Measurements from ENCODE around the gene CACNA1C.

The CACNA1C gene

GRCh38 chr12:2642176-2642892, 589.5 kb downstream of the CACNA1C start:
- no peak for TF ChIP-seq CTCF (IDR thresholded peaks at IDR 0.05; ENCODE audit: insufficient read depth, low read depth, low read length, missing control alignments)
- no peak for DNase-seq (ENCODE audit: low read depth)
- no peak overlapping the region for H3K4me3 ChIP-seq (ENCODE audit: low read length)

DNA sequence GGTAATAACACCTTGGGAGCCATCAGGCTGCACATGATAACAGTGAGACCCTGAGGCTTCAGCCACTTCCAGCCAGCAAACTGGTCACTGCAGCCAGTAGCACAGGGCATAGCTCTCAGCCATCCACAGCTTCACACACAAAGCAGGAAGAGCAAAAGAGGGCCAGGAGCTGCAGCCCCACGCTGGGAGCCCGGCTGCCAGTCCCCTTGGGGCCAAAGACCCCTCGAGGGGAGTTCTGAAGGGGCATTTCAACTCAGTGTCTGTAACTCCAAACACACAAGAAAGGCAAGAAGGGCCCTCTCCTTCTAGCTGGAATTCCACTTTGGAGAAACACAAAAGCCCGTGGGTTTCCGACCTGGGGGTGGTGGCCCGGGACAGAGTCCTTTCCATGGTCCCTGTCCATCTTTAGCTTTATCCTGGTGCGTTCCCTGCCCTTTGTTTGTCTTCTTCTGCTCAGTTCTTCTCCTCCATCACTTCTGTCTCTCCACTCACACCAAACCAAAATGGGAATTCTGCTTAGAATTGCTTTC, 590.2 kb downstream of the CACNA1C start:
- no peak for TF ChIP-seq CTCF (IDR thresholded peaks at IDR 0.05; ENCODE audit: insufficient read depth, low read depth, low read length, missing control alignments)
- no peak overlapping the region for H3K4me3 ChIP-seq (ENCODE audit: low read length)
- no peak for DNase-seq (ENCODE audit: low read depth)

DNA sequence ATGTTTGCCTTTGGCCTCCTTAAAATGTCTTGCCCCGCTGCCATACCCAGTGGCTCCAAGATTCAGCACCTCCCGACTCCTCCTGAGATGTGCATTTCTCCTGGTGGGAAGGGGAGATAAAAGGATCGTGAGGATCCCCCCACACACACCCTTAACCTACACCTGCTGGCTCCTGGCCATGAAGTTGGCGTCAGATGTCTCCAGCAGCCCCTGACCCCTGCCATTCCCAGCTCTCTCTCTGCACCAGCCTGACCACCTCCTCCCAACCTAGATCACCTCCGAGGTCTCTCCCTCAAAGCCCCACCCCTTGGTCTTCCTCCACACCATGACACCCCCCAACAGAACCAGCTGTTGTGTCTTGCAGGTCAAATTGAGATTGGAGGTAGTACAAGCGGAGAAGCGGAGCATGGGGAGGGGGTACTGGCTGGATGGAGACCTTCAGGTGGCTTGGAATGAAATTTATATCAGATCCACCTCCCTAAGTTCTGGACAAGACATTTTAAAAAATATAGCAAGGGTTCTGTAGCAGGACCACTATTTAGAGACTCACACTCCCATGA, 590.9 kb downstream of the CACNA1C start:
- no peak for DNase-seq (ENCODE audit: low read depth)
- H3K4me3 ChIP-seq (ENCODE audit: low read length) = no peak overlapping the region
- no peak for TF ChIP-seq CTCF (IDR thresholded peaks at IDR 0.05; ENCODE audit: insufficient read depth, low read depth, low read length, missing control alignments)

DNA sequence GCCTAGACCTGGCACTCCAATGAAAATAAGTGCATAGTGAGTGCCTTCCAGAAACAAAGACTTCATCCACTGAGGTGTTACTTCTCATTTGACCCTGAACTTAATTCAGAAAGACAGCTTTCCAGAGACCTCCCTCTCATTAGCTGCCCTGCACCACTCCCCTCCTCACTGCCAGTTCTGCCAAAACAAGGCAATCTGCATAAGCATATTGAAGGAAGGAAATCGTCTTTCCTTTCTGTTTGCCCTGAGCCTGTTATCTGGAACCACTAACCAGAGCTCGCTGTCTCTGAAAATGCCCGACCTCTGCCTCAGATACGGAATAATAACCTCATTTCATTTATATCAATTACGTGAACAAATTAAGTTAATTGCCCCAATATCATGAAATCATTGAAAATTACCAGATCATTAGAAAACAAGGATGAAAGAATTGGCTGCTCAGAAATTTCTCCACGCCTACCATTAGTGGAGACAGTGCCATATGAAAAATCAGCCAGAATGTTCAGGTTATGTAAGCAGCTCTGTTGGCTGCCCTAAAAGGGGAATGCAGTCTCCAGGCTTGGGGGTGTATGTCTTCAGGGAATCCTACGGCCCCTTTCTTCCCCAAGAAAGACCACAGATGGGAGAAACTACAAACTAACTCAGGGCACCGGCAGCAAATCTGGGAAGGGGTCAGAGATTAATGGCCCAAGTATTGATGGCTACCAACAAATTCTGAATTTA, 592.1 kb downstream of the CACNA1C start:
- no peak for TF ChIP-seq CTCF (IDR thresholded peaks at IDR 0.05; ENCODE audit: insufficient read depth, low read depth, low read length, missing control alignments)
- no peak overlapping the region for H3K4me3 ChIP-seq (ENCODE audit: low read length)
- no peak for DNase-seq (ENCODE audit: low read depth)

- no peak overlapping the region for H3K4me3 ChIP-seq (ENCODE audit: low read length)
- TF ChIP-seq CTCF (IDR thresholded peaks at IDR 0.05; ENCODE audit: insufficient read depth, low read depth, low read length, missing control alignments) = no peak
- DNase-seq (ENCODE audit: low read depth) = no peak
Measured at GRCh38 chr12:2645460-2645859, 592.7 kb downstream of the CACNA1C start.

- DNase-seq (ENCODE audit: low read depth) = no peak
- H3K4me3 ChIP-seq (ENCODE audit: low read length) = no peak overlapping the region
- no peak for TF ChIP-seq CTCF (IDR thresholded peaks at IDR 0.05; ENCODE audit: insufficient read depth, low read depth, low read length, missing control alignments)
Measured at GRCh38 chr12:2646341-2646740, 593.6 kb downstream of the CACNA1C start.

Data from epithelial cell of esophagus (primary cell).